NCI-H1694 treated with DMSO at 0.1 percent for 48 hours (cell line): ENCODE data around the gene MECP2.

Experiments used
- DNase-seq: peaks from one replicate; lab custom pipeline; 2025; lab: John Stamatoyannopoulos, UW

The MECP2 gene

DNA sequence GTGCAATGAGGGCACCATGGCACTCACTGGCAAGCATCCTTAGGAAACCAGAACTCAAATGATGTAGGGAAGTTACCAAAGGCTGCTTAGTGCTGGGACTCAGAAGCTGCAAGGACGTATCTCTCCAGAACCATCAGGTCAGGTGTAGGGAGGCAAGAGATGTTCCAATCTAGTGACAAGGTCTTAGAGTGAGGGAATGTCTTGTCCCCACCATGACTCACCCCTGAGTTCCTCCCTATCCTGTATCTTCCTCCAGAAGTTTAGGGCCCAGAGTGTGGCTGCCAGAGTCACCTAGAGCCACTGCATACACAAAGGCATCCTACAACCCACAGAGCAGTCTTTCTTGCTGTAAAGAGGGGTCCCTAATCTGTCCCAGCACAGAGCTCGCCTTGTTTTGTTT is 63.7 kb downstream of the MECP2 start:
- no peak for DNase-seq

DNA sequence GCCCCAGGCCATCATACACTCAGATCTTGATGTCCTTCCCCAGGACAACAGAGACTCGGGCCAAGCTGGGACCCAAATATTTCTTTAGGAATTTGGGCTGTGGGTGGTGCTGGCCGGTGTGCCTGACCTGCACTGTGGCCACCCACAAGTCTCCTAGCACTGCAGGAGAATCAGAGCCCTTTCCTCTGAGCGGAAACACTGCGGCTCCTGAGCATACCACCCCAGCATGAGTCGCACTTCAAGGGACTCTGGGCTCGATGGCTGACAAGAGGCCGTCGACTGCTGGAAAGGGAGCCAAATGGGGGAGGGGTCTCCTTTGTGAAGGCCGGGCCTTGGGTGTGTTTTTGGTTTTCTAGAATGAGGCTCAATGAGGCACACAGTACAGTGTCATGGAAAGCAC is 64.9 kb downstream of the MECP2 start:
- DNase-seq, result no peak

DNA sequence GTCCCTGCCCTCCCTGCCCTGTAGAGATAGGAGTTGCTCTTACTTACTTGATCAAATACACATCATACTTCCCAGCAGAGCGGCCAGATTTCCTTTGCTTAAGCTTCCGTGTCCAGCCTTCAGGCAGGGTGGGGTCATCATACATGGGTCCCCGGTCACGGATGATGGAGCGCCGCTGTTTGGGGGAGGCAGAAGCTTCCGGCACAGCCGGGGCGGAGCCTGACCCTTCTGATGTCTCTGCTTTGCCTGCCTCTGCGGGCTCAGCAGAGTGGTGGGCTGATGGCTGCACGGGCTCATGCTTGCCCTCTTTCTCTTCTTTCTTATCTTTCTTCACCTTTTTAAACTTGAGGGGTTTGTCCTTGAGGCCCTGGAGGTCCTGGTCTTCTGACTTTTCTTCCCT is 65.4 kb downstream of the MECP2 start:
- no peak for DNase-seq

DNA sequence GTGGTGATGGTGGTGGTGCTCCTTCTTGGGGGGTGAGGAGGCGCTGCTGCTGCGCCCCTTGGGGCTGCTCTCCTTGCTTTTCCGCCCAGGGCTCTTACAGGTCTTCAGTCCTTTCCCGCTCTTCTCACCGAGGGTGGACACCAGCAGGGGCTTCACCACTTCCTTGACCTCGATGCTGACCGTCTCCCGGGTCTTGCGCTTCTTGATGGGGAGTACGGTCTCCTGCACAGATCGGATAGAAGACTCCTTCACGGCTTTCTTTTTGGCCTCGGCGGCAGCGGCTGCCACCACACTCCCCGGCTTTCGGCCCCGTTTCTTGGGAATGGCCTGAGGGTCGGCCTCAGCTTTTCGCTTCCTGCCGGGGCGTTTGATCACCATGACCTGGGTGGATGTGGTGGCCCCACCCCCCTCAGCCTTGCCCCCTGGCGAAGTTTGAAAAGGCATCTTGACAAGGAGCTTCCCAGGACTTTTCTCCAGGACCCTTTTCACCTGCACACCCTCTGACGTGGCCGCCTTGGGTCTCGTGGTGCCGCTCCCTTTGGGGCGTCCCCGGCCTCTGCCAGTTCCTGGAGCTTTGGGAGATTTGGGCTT is 66.7 kb downstream of the MECP2 start:
- no peak for DNase-seq

DNA sequence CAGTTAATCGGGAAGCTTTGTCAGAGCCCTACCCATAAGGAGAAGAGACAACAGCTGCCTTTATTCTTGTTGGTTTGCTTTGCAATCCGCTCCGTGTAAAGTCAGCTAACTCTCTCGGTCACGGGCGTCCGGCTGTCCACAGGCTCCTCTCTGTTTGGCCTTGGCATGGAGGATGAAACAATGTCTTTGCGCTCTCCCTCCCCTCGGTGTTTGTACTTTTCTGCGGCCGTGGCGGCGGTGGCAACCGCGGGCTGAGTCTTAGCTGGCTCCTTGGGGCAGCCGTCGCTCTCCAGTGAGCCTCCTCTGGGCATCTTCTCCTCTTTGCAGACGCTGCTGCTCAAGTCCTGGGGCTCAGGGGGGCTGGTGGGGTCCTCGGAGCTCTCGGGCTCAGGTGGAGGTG is 67.3 kb downstream of the MECP2 start:
- no peak for DNase-seq

DNA sequence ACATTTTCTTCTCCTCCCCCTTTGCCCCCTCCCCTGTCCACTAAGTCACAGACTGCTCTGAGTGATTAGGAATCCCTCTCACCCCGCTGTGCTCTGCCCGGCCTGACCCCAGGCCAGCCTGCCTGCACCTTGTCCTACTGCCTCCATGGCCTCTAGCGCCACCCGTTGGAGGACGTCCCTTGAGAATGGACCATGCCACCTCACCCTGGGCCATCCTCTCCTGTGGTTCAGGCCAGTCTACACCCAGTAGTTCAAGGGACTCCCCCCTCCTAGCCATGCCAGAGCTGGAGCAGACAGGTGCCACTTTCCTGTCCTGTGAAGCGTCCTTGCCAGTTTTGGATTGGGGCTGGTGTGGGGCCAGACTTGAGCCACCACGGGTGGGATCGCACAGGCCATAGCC is 68.1 kb downstream of the MECP2 start:
- no peak for DNase-seq

DNA sequence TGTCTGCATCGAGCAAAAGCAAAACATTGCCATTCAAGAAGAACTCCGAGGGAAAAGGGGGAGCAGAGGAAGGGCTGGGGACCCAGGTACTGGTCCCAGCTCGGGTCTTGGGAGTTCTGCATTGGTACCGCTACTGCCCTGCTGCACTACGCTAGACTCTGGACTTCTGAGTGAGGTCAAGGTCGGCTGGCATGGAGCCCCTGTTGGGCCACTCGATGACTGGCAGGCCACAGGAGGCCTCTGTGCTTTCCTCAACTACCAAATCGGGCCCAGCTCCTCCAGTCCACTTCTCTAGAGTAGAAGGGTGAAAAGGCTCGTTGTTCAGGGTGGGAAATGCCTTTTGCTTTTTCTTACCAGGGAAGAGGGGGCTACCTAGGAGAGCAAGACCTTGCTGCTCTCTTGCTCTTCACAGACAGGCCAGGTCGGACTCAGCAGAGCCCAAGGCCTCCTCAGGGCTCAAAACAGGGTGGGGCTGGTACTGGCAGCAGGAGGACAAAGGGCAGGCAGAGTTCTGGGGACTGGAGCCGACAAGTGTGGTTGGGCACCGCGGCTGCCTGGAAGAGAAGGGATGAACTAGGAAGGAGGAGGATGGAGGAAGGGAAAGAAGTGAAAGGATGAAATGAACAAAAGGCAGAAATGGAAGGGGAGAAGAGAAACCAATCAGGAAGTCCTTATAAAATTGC is 68.9 kb downstream of the MECP2 start:
- DNase-seq, result no peak

DNA sequence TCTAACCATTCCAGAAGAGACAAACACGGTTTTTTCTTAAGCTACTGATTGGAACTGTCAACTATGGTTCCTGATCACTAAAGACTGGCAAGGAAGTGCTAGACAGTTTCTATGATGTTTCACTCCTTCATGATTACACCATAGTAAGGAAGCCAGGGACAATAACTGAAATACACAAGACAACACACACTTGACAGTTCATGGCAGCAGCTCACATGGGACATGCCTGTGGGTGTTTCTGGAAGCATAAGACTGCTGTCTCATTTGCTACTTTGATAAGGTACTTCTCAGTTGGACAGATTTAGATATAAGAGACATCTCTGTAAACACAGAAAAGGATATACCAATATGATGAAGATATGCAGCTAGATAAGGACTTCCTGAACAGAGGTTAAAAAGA is 69.5 kb downstream of the MECP2 start:
- DNase-seq, result no peak

DNA sequence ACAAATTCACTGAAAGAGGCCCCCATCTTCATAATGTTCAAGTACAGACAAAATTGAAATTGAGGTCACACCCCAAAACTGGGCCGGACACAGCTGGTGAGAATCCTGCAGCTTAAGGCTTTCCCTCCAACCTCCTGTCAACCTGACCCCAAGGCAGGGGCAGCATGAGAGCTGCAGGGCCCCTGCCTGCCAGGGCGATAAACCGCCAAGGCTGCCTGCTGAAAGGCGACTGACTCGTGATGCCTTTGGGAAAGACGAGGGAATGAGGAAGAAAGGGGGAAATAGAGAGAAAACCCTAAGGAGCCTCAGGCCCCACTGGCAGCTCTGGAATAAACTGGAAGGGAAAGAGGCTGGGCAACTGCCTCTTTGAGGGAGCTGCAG is 70.5 kb downstream of the MECP2 start:
- no peak for DNase-seq

DNA sequence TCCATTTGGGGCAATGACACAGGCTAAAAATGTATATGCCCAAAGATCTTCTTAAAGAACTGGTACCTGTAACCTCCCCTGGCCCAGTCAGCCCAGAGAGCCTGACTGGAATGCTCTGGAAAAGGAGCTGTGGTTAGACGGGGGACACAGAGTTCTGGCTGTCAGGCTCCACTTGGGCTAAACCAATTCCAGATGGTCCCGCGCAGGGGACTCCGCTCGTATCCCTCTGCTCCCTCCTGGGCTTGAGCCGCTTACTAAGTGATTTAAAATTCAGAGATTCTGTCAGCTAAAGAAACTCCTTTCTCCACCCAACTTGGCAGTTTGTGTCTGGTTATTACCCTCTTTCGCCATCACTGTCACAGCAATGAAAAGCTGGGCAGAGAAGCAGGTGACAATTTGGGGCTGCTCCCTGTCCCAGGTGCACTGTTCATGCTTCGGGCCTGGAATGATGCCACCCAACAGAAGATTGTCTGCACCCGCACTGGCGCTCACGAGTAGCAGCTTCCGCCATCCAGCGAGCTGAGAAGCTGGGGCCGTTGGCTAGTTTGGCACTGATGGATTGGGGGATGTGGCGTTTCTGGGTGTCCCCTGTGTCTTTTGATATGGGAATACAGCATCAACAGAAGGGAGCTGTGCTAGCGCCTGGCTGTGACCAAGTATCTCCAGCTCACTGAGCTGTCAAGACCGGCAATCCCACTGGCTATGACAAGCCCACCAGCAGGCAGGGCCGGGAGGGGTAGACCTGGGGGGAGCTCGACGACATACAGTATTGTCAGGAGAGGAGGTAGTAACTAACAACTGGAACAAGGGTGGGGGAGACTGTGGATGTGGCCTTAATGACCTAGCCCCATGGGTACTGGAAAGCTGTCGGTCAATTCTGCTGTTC is 71.1 kb downstream of the MECP2 start:
- no peak for DNase-seq

DNA sequence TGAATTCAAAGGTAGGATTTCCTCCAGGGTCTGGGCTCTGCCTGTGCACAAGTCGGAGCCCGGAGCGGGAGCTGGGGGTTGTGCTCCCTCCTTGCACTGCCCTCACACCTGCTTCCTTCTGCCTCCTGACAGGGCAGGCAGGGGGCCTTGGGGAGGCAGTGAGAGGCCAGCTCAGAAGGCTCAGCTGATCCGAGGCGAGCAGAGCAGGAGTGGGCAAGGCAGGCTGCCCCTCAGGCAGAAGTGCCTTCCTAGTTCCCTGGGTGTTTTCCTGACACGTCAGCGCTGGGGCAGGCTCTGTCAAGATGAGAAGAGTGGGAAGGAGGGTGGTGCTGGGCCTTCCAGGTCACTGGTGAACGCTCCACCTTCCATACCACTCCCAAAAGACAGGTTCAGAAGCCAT is 72.3 kb downstream of the MECP2 start:
- DNase-seq, result no peak

DNA sequence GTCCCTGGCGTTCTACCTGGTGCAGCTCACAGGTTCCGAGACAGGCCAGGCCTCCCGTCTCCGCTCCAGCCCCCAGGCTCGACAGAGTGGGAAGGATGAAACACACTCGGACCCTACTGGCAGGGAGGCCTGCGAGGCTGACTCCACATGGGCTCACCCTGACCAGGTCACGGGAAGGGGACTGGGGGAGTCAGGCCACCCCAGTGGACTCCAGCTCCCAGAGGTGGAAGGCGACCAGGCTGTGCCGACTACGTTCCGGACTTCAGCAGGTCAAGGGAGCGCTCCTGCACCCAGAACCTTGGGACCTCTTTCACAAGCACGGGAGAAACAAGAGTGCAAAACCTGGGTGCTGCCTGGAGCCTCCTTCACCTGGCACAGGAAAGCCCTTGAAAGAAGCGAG is 73.2 kb downstream of the MECP2 start:
- DNase-seq, result no peak

DNA sequence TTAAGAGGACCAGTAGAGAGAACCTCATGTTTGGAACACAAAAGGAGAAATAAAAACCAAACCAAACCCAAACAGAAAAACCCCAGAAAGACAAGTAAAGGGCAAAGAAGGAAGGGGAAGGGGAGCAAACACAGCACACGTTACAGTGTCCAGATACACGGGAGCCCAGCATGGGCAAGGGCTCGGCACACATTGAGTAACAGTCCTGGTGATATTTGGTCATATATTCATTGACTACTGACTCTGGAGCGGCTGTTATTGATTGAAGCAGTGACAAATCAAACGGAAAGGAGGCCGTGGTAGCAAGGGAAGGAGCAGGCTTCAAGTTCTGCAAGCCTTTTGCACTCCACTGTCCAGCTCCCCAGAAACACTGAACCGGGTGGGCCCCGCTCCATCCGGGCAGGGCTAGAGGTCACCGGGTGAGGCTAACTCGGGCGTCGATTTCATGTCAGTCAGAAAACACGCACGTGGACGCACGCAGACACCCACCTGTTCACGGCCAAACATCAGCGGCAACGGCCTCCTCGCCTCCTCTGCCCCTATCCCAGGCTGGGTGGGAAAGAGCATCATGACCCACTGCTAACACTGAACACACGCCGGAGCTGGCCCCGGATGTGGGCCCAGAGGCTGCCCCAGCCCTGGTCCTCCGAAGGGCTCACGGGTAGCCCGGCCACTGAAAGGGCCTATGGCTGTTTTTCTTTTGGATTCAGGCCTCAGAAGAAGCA is 74.1 kb downstream of the MECP2 start:
- DNase-seq, result no peak

DNA sequence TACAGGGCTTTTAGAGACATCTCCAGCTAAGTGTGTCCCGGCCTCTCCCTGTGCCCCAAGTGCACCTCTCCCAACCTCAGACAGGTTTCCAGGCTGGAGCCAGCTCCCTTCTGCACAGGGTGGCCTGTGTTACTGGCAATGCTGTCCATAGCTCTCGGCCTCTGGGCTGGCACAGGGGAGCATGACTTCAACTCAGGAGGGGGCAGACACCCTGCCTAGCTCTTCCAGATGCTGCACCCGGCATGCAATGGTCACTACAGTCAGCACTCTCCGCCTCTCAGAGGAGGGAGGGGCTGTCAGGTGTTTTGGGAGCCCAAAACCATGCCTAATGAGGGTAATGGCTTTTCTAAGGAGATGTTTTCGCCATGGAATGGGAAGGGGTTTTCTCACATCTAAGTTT is 75.4 kb downstream of the MECP2 start:
- DNase-seq, result no peak

DNA sequence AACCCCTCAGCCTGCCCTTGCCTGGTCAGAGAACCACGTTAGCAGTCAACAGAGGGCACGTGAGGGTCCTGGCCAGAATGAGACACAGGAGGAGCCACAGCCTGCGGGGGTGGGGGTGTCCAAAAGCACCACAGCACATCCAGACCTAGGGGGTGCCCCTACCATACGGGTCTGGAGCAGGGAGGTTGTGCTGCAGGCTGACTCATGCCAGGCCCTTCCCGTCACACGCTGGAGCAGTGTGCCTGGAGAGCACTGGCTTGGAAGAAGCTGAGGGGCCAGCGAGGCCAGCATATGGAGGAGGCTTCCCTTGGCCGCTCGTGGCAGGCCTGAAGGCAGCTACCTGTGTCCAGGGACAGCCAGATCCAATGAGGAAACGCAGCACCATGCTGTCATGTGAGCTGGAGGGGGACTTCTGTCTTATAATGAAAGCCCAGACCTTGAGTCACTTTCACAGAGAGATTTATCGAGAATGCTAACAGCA is 76.3 kb downstream of the MECP2 start:
- no peak for DNase-seq

DNA sequence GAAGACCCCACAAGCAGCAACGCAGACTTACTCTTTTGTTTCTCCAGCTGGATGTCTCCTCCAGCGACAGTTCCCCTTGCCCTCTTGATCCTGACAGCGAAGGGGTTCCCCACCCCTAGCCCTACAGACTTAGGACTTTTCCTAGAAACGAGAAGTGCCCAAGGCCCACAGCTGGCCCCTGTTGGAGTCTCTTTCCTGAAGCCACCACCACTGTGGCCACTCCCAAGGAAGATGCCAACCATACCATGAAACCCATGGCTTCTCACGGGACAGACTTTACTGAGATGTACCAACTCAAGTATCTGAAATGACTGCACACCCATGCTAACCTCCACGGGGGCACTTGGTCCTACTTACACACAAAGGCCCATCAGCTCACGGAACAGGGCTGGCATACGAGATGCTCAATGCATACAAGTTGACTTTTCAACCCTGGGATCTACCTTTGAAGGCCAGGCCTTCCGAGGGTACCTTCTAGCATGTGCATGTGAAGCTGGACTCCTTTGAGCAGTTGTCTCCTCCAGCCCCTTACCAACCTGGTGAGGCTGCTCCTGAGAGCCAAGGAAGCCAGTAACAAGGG is 76.9 kb downstream of the MECP2 start:
- DNase-seq, result no peak

DNA sequence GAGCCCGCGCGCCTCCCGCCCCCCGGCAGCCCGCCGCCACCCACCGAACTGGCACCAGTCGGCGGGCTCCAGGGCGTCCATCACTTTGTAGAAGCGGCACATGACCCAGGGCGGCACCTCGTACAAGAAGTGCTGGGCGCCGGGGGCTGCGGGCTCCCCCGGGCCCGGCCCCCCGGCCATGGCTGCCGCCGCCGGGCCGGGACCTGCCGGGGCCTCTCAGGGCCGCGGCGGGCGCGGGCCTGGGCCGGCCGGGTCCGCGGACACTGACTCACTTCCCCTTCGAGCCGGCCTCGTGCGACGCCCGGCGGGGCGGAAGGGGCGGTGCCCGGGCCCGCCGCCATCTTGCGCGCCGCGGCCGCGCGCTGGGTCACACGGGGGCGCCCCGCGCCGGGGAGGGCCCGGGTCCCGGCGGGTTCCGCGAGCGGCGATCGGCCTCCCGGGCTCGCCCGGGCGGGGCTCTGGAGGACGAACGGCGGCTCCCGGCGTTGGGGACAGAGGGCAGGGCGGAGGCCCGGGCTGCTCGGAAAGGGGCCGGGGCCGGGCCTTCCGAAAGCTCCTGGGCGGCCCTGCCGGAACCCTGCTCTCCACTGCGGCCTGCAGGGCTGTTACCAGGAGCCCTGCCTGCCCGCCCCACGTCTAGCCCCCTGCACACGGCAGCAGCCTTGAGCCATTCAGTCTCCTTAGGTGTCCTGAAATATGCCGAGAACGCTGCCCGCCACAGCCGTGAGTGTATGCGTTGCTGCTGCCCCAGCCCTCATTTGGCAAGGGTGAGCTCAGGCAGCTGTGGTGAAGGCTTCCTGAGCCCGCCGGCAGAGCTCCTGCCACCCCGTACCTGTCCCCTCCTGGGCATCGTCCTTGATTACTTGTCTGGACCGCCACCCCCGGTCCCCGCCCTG is 77.6 kb downstream of the MECP2 start, which contains the start of gene IRAK1:
Gene IRAK1, minus strand, starts transcription at position 270 of the 896 bp plus-strand sequence. Its CDS starts 90 bp downstream, at position 180.
- DNase-seq, result no peak

DNA sequence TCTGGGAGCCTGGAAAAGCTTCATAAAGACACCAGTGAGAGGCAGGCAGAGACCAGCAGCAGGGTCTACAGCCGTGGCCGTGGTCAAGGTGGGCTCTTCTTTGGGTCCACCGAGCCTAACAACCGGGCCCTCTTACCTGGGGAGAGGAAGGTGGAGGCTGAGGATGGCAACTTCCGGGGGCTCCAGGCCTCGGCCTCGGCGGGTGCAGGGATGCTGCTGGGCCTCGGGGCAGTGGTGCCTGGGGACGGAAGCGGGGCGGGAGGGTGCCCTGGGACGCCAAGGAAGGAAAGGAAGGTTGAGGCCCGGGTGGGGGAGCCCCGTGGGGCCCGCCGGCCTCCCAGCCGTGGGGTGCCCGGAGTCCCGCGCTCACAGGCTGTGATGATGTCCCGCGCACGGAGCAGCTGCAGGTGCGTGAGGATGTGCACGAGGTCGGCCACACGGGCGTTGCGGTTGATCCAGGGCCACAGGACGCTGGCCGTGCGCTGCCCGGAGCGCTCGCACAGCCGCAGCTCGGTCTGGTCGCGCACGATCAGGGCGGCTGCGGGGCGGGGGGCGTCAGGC is 78.4 kb downstream of the MECP2 start:
- DNase-seq, result no peak

DNA sequence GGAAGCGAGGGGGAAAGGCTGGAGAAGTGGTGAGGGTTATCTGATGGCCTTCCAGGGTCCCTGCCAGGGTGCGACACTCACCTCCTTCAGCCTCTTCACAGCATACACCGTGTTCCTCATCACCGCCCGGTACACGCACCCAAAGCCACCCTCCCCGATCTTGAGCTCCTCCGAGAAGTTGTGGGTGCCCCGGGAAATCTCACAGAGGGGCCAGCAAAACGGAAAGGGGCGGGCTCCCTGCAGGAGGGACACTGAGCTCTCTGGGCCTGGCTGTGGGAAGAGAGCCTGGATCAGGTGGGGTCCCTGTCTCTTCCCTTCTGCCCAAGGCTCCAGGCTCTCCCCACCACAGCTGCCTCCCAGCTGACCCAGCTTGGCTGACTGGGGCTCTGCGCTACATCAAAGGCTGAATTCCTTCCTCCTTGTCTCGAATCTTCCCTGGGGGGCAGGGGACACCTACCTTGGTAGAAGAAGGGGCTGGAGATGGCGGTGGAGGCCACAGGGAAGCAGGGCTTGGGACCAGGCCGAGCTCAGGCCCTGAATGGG is 78.9 kb downstream of the MECP2 start:
- DNase-seq, result no peak
